Stimulated activated naive CD4-positive, alpha-beta T cell treated with Interleukin-2 at 50 U/mL for 16 hours (primary cell): ENCODE results near the gene NEU1.
"Not testable (repeated sequence)": the region's sequence is repeated elsewhere in the genome, so short reads cannot be mapped to it uniquely, and the experiment has no call there.

Experiments
- DNase-seq: peaks from one replicate; lab custom pipeline; 2025; lab: John Stamatoyannopoulos, UW

Gene NEU1

GRCh38 chr6:31862344-31863235 is at the start of gene NEU1:
Gene NEU1 (minus strand): TSS chr6:31862821. CDS start chr6:31862776, 45 bp downstream.
- peak; percentile 99 for DNase-seq

- DNase-seq = no peak
These were observed 49.4 kb upstream of the NEU1 start for GRCh38 chr6:31911826-31912585.

- DNase-seq = not testable (repeated sequence)
These were observed 46.7 kb upstream of the NEU1 start for GRCh38 chr6:31909298-31909697.

GRCh38 chr6:31908791-31909190 is 46.2 kb upstream of the NEU1 start:
- no peak for DNase-seq

GRCh38 chr6:31908255-31908654 is 45.6 kb upstream of the NEU1 start:
- not testable (repeated sequence) for DNase-seq

- no peak for DNase-seq
These were observed 44.7 kb upstream of the NEU1 start for GRCh38 chr6:31907158-31907813.

- not testable (repeated sequence) for DNase-seq
These were observed 44.1 kb upstream of the NEU1 start for GRCh38 chr6:31906727-31907126.

- DNase-seq = no peak
These were observed 43.5 kb upstream of the NEU1 start for GRCh38 chr6:31906122-31906521.

- no peak for DNase-seq
These were observed 42.4 kb upstream of the NEU1 start for GRCh38 chr6:31905041-31905440.

GRCh38 chr6:31903957-31904356 is 41.3 kb upstream of the NEU1 start:
- DNase-seq = no peak

- DNase-seq = peak; percentile 81
These were observed 39.5 kb upstream of the NEU1 start, which contains the start of gene ZBTB12 for GRCh38 chr6:31901953-31902643. Gene ZBTB12 (minus strand): TSS chr6:31902086. CDS start chr6:31901305, 781 bp downstream.

GRCh38 chr6:31901415-31901952 is 38.9 kb upstream of the NEU1 start:
- peak; percentile 72 for DNase-seq

GRCh38 chr6:31900917-31901414 is 38.3 kb upstream of the NEU1 start:
- no peak for DNase-seq

GRCh38 chr6:31899882-31900722 is 37.5 kb upstream of the NEU1 start:
- DNase-seq = no peak

- DNase-seq = no peak
These were observed 36.6 kb upstream of the NEU1 start for GRCh38 chr6:31899215-31899614.

GRCh38 chr6:31898383-31899011 is 35.9 kb upstream of the NEU1 start:
- DNase-seq = peak; percentile 22

- peak; percentile 83 for DNase-seq
These were observed 35.2 kb upstream of the NEU1 start, which contains the start of gene EHMT2 for GRCh38 chr6:31897612-31898382. Gene EHMT2 (minus strand): TSS chr6:31897698. CDS start chr6:31897677, 21 bp downstream.

- DNase-seq = no peak
These were observed 34.4 kb upstream of the NEU1 start for GRCh38 chr6:31896856-31897611.
